Ovary (tissue), 9 donors: ENCODE measurements around the gene FANCG. TPM values are rescaled to one million over a fixed set of nuclear protein-coding genes. Genes with fewer than 3 reads are reported as not detected.

Source experiments
- DNase-seq, 5 donors: peaks; one replicate each; pipeline ENCODE4 v3.0.0-alpha.2; 2019 to 2020
- H3K27ac ChIP-seq, 2 donors: fragments of 200-600 bp; one replicate each; pipeline versions ENCODE4 v1.5.1 to v1.8.0; 2019 to 2022
- H3K27me3 ChIP-seq: fragments of 200-600 bp; one replicate; pipeline ENCODE4 v1.8.0; 2022
- H3K36me3 ChIP-seq: fragments of 200-600 bp; sonication (generic); one replicate; pipeline ENCODE4 v1.5.1; 2019
- H3K4me1 ChIP-seq: one replicate; pipeline ENCODE4 v1.8.1; 2013; ENCODE audit warnings: mild to moderate bottlenecking, moderate library complexity; ENCODE audit not compliant: insufficient read depth
- H3K4me3 ChIP-seq: fragments of 200-600 bp; sonication (generic); one replicate; pipeline ENCODE4 v1.5.1; 2017
- H3K9me3 ChIP-seq, 2 donors: fragments of 200-600 bp in 1 of 2; sonication (generic) in 1 of 2; one replicate each; pipeline versions ENCODE4 v1.5.1 to v1.8.1; 2013 to 2019; ENCODE audit warnings: mild to moderate bottlenecking in 1 of 2, moderate library complexity in 1 of 2
- CTCF ChIP-seq, 3 donors: fragments of 450-650 bp in 2 of 3; fragments of 200-600 bp in 1 of 3; IDR thresholded peaks; one replicate each; pipeline versions ENCODE4 v1.5.1 to v1.8.0; 2016 to 2022; ENCODE audit warnings: antibody characterized with exemption in 3 of 3, mild to moderate bottlenecking in 1 of 3
- EP300 ChIP-seq: sonication (generic); formaldehyde crosslinking; IDR thresholded peaks from one replicate; pipeline ENCODE4 v1.6.1; 2017; ENCODE audit warnings: antibody characterized with exemption
- POLR2A ChIP-seq: fragments of 450-650 bp; IDR thresholded peaks from one replicate; pipeline ENCODE4 v1.6.1; 2017; ENCODE audit warnings: antibody characterized with exemption, mild to moderate bottlenecking, moderate library complexity
- WGBS, 3 donors: extraction: QIAGEN DNeasy Blood & Tissue Kit in 1 of 3; methylation state at CpG; one replicate each; pipeline versions ENCODE4 v1.1.5 to v1.1.7; 2013 to 2017; 5-methylcytosine and 5-hydroxymethylcytosine counted together
- intact Hi-C, 4 donors: fragments of 100-400 bp; cut with DNase I; formaldehyde crosslinking; loops; one replicate each; pipeline versions ENCODE4 v1.11.0 to v1.15.1; 2022 to 2023
- polyA plus RNA-seq, 2 donors: library from polyadenylated mRNA; stranded (reverse); fragments of 200-250 nt in 1 of 2; fragments of 350-450 nt in 1 of 2; fragmentation: Illumina TruSeq in 1 of 2; extraction: RNeasy Lipid Tissue Mini Kit (QIAGEN cat#74804) in 1 of 2; gene quantifications; one replicate each; pipeline ENCODE4 v1.2.3, GENCODE V29; 2013 to 2014
- total RNA-seq, 7 donors: library from RNA; depleted of rRNA in 2 of 7; stranded (reverse); fragments of >200 nt in 2 of 7; fragmentation: NEBNext Ultra II Directional in 3 of 7; extraction: Animal tissue kit (Norgen Biotek cat#: 25700) in 3 of 7; gene quantifications; one replicate each; pipeline versions ENCODE4 v1.1.0 to v1.2.4, GENCODE V29; 2016 to 2023
- donor health status: DM: no; HTN: no; CAD: no; lungs with moderate emphysema.
- donor health status: DM: no; HTN: no; CAD: no.
- donor health status: Bipolar disorder and iron deficiency.
- donor health status: DM: yes; HTN: yes; CAD: no.
- donor health status: DM: no; HTN: no; CAD: no.
- donor health status: DM: yes; HTN: yes; CAD: no.

The FANCG gene
- total and polyA plus RNA-seq, 9 donors: 6.7 to 26.1 (median 12.4) TPM

GRCh38 chr9:35108461-35108860 lies 28.7 kb upstream of the FANCG start:
- H3K4me1 ChIP-seq: peaks cover 9% of the 10 kb centered on the region
- TF ChIP-seq POLR2A (no peak), EP300 (no peak), CTCF (IDR thresholded peaks at IDR 0.05) (no peak)
- intact Hi-C loops: no loop called here
- no peaks in the 10 kb centered on the region for H3K9me3 ChIP-seq
- H3K27me3 ChIP-seq: no peaks in the 10 kb centered on the region
- H3K4me3 ChIP-seq: no peak overlapping the region
- WGBS, 3 donors: 88 to 97% (median 90%) methylated on average over 6 of the region's 6 CpGs
- H3K36me3 ChIP-seq: no peaks in the 10 kb centered on the region
- H3K27ac ChIP-seq: no peak overlapping the region
- DNase-seq: no peak

- Histone ChIP-seq H3K27ac (no peak overlapping the region), H3K27me3 (no peaks in the 10 kb centered on the region), H3K4me3 (no peak overlapping the region), H3K4me1 (peaks cover 11% of the 10 kb centered on the region), H3K9me3 (no peaks in the 10 kb centered on the region), H3K36me3 (no peaks in the 10 kb centered on the region)
- WGBS, 3 donors: 75 to 79% (median 79%) methylated on average over 18 of the region's 18 CpGs
- no peak for DNase-seq
- TF ChIP-seq EP300 (no peak), CTCF (IDR thresholded peaks at IDR 0.05) (no peak), POLR2A (no peak)
- intact Hi-C loops: no loop called here
These were observed 27.9 kb upstream of the FANCG start for GRCh38 chr9:35107297-35108290.

- Histone ChIP-seq H3K4me3 (no peak overlapping the region), H3K27me3 (no peaks in the 10 kb centered on the region), H3K27ac (no peak overlapping the region), H3K4me1 (peaks cover 20% of the 10 kb centered on the region), H3K9me3 (no peaks in the 10 kb centered on the region), H3K36me3 (no peaks in the 10 kb centered on the region)
- WGBS, 3 donors: 84 to 87% (median 84%) methylated on average over 7 of the region's 7 CpGs
- TF ChIP-seq EP300: no peak
- no peak for DNase-seq
- intact Hi-C loops: no loop called here
These were observed 26.6 kb upstream of the FANCG start for GRCh38 chr9:35106343-35106730.

GRCh38 chr9:35105571-35106342 lies 26.0 kb upstream of the FANCG start:
- 88 to 91% (median 88%) methylated on average over 13 of the region's 13 CpGs for WGBS, 3 donors
- intact Hi-C loops: no loop called here
- Histone ChIP-seq H3K27me3 (no peaks in the 10 kb centered on the region), H3K27ac (no peak overlapping the region), H3K4me3 (no peak overlapping the region), H3K4me1 (peaks cover 20% of the 10 kb centered on the region), H3K9me3 (no peaks in the 10 kb centered on the region), H3K36me3 (no peaks in the 10 kb centered on the region)
- TF ChIP-seq CTCF (IDR thresholded peaks at IDR 0.05) (no peak), EP300 (no peak), POLR2A (no peak)
- DNase-seq: no peak
